Urinary bladder (tissue), 4 donors: ENCODE results near the gene TEPSIN. TPM values are rescaled to one million over a fixed set of nuclear protein-coding genes. Genes with fewer than 3 reads are reported as not detected.
A peak's percentile ranks its signal among the peaks of the same experiment; 100 is the strongest.

Experiments used
- DNase-seq: peaks from one replicate; pipeline ENCODE4 v3.0.0-alpha.2; 2015; ENCODE audit errors: extremely low spot score
- H3K27ac ChIP-seq: one replicate; pipeline ENCODE4 v1.5.1; 2013; ENCODE audit warnings: low read depth, mild to moderate bottlenecking, moderate library complexity
- H3K36me3 ChIP-seq: one replicate; pipeline ENCODE4 v1.6.1; 2013; ENCODE audit warnings: mild to moderate bottlenecking, moderate library complexity; ENCODE audit not compliant: insufficient read depth
- H3K4me1 ChIP-seq: one replicate; pipeline ENCODE4 v1.6.1; 2013; ENCODE audit warnings: mild to moderate bottlenecking, moderate library complexity; ENCODE audit not compliant: insufficient read depth
- H3K4me3 ChIP-seq: one replicate; pipeline ENCODE4 v1.5.1; 2013; ENCODE audit warnings: low read depth, low read length
- WGBS: extraction: QIAGEN DNeasy Blood & Tissue Kit; methylation state at CpG from one replicate; pipeline ENCODE4 v1.1.7; 2013; 5-methylcytosine and 5-hydroxymethylcytosine counted together
- polyA plus RNA-seq: library from polyadenylated mRNA; stranded (reverse); fragments of 200-250 nt; gene quantifications from one replicate; pipeline ENCODE4 v1.2.3, GENCODE V29; 2013
- total RNA-seq: library from RNA; depleted of rRNA; stranded (reverse); fragments of >200 nt; gene quantifications from one replicate; pipeline ENCODE4 v1.2.3, GENCODE V29; 2014
- donor health status: healthy with polysubstance abuse.
- donor health status: healthy.

TEPSIN gene
- total and polyA plus RNA-seq, 2 donors: 12.3 to 36.6 TPM

DNA sequence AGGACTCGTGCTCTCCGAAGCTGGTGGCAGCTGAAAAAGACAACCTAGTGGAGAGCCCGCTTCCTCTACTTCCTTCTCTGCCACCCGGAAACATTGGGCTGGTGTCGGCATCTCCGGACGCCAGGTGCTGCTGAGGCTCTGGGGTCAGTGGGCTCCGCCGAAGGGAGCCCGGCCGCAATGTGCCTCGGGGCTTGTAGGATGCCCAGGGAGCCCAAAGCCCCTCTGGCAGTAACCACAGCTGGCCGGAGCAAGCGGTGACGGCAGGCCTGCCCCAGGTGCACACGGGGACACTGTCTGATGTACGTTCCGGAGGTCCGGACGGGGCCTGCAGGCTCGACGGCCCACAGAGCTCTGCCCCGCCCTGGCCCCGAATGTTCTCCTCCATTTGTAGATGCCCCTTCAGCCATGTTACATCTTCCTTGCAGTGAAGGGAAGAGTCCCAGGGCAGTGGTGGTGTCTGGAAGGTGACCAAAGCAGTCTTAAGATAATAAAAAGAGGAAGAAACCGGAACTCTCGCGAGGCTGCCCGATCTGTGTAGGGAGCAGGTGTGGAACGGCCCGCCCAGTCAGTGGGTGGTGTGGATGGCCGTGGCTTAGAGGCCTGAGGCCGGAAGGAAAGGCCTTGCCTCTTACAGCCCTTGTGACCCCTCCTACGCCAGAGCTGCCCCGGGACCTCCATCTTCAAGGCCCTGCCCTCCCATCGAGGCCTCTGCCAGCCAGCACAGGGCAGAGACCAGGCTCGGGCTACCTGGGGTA, 22.9 kb upstream of the TEPSIN start:
- DNase-seq: no peak
- WGBS: 90% methylated on average over 36 of the region's 36 CpGs
- no peak overlapping the region for H3K4me3 ChIP-seq
- H3K27ac ChIP-seq: no peak overlapping the region
- H3K36me3 ChIP-seq: peaks cover 11% of the 10 kb centered on the region
- no peaks in the 10 kb centered on the region for H3K4me1 ChIP-seq

DNA sequence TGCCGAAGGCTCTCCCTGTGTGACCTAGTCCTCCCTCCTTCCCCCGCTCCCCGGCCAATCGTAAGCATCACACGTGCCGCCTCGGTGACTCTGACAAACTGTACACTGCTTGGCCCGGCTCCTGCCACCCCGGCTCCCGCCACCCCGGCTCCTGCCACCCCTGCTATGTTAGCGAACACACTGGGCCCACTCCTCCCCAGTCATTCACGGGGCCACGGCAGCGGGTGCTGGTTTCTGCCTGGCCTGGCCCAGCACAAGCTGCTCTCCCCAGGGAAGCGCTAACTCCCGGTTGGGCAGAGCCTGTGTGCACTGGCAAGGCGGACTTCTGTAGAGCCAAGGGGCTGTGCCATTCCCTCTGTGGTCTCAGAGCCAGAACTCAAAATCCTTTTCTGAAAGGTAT, 22.2 kb upstream of the TEPSIN start:
- Histone ChIP-seq H3K4me3 (no peak overlapping the region), H3K36me3 (peaks cover 11% of the 10 kb centered on the region), H3K27ac (no peak overlapping the region), H3K4me1 (no peaks in the 10 kb centered on the region)
- 95% methylated on average over 18 of the region's 18 CpGs for WGBS
- DNase-seq: no peak

DNA sequence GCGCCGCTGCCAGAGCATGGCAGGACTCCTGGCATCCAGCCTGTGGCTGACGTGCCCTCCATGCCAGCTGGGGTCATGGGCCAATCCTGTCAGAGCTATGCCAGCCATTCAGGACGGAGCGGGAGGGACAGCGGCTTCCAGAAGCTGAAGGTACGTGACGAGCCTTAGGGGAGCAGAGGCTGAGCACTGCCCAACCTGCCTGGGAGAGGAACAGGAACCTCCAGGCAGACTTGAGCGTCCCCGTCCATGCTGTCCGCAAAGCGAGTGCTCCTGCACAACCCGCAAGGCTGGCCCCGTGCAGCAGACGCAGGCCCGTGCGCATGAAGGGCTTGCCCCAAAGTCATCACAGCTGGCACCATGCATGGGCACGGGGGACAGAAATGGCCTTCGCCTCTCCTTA, 21.8 kb upstream of the TEPSIN start:
- 91% methylated on average over 19 of the region's 19 CpGs for WGBS
- DNase-seq: no peak
- H3K36me3 ChIP-seq: peaks cover 10% of the 10 kb centered on the region
- no peak overlapping the region for H3K4me3 ChIP-seq
- H3K27ac ChIP-seq: no peak overlapping the region
- no peaks in the 10 kb centered on the region for H3K4me1 ChIP-seq

DNA sequence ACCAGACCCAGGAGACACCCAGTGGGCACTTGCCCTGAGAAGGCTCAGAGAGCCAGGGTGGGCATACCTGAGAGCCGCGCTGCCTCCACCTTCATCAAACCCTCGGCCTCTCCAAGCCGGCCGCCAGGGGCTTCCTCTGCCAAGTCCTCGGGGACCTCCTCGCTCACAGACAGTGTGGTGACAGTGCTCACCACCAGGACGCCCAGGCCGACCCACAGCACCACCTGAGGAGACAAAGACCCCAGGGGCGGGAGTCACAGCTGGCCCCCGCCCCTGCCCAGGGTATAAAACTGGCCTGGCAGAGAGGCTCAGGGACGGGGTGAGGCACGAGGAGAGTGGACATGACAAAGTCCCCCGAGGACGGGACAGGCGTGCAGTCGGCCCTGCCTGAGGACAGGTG, 21.3 kb upstream of the TEPSIN start:
- Histone ChIP-seq H3K36me3 (peaks cover 9% of the 10 kb centered on the region), H3K4me1 (no peaks in the 10 kb centered on the region), H3K4me3 (no peak overlapping the region), H3K27ac (no peak overlapping the region)
- DNase-seq: no peak
- WGBS: 95% methylated on average over 17 of the region's 17 CpGs

DNA sequence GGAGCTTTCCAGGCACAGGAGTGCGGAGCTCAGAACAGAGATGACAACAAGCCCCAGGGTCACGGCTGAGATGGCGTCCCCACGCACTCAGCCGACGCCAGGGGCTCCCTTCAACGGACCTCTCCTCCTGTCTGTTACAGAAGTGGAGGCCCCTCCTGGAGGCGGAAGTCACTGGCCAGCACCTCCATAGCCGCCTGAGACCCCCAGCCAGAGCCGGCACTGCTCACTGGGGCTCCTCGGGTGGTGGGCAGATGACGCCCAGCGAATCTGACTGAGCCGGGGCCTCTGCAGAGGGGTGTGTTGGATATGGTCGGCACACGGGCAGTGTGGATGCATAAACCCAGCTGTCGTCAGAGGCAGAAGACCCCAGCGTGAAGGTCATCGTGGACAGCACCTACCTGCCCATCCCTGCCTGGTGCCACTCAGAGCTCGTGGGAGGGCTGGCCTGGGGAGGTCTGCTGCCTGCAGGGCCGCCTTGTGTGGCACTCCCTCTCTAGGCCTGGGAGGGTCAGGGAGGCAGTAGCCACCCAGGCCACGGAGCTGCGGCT, 20.3 kb upstream of the TEPSIN start:
- Histone ChIP-seq H3K4me1 (no peaks in the 10 kb centered on the region), H3K36me3 (peaks cover 9% of the 10 kb centered on the region), H3K4me3 (no peak overlapping the region), H3K27ac (no peak overlapping the region)
- no peak for DNase-seq
- 91% methylated on average over 23 of the region's 23 CpGs for WGBS

DNA sequence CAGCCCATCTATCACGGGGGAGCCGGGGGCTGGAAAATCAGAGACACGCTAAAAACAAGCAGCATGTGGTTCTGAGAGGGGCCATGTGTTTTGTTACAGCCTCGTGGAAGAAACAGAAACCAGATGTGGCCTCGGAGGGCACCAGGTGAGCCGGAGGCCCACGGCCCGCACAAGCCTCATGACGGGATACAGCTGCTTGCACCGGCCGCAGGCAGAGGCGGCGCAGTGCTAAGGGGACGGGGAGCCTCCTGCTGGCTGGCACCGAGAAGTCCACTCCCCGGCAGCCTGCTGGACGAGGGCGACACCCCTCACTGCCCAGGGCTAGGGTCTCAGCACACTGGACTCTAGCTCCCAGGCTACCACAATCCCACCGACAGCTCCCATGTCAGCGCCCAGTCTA, 19.4 kb upstream of the TEPSIN start:
- H3K36me3 ChIP-seq: peaks cover 4% of the 10 kb centered on the region
- no peak overlapping the region for H3K4me3 ChIP-seq
- WGBS: 81% methylated on average over 20 of the region's 20 CpGs
- H3K4me1 ChIP-seq: no peaks in the 10 kb centered on the region
- no peak overlapping the region for H3K27ac ChIP-seq
- DNase-seq: no peak

DNA sequence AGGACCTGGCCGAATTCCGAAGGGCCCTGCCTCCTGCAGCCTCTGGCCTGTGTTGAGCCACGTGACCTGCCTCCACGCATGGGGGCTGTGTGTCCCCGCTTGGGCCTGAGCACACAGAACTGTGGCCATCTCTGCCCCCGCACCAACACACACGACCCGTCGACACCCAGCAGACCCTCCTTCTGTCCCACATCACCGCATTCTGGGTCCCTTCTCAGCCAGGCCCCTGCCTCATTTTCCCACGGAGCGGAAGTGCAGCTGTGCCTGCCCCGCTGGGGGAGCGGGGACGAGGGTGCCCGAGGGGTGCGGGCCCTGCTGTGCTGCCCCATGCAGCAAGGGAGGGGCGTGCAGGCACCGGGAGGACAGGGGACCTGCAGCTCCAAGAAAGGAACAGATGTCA, 18.7 kb upstream of the TEPSIN start:
- peaks cover 4% of the 10 kb centered on the region for H3K36me3 ChIP-seq
- WGBS: 93% methylated on average over 19 of the region's 19 CpGs
- no peaks in the 10 kb centered on the region for H3K4me1 ChIP-seq
- H3K27ac ChIP-seq: no peak overlapping the region
- DNase-seq: no peak
- H3K4me3 ChIP-seq: no peak overlapping the region

DNA sequence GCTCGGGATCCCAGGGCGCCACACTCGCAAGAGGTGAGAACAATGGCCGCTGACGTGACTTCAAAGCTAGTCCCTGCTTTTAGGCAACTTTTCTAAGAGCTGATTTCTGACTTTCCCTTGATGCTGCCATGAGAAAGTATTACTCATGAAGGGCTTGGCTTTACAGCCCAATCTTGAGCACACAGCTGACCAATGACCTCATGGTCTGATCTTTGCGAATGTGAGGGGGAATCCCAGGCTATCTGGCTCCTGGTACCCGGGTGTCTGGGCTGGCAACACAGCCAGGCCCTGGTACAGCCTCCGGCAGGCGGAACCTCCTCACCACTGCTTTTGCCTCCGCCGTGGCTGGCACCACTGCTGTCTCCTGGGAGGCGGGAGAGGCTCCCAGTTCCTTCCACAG, 17.8 kb upstream of the TEPSIN start:
- Histone ChIP-seq H3K36me3 (peaks cover 2% of the 10 kb centered on the region), H3K4me1 (no peaks in the 10 kb centered on the region), H3K4me3 (no peak overlapping the region), H3K27ac (no peak overlapping the region)
- 86% methylated on average over 12 of the region's 12 CpGs for WGBS
- DNase-seq: no peak

DNA sequence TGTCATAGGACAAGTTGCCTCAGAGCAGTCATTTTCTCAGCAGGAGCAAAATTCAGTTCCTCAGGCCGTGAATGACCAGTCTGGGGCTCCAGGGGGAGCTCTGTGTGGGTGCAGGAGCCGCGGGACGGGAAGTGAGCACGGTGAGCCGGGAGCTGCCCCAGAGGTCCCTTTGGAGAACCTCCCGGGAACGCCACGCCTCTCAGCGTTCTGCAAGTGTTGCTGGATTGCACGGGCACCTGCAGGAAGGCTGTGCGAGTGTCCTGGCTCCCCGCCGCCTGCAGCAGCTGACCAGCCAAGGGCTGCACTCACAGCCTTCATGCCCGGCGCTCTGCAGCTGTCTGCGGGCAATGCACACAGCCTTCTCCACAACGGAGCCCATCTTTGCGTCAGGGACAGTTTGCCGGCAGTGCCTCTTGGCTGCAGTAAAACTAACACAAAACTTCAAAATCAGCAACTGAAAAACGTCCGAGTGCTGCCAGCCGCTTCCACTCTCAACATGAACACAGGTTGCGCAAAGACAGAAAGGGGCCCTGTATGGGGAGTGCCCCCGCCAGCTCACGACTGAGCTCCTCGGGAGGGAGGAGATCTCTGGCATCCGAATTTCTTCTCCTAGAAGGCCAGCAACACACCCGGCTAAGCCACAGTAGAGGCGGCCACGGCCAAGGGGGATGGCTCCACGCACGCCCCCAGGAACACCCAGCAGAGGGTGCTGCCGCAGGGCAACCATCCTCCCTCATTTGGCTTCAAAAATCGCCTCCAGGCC, 16.3 kb upstream of the TEPSIN start:
- Histone ChIP-seq H3K27ac (no peak overlapping the region), H3K4me1 (no peaks in the 10 kb centered on the region), H3K4me3 (no peak overlapping the region), H3K36me3 (peaks cover 2% of the 10 kb centered on the region)
- WGBS: 23% methylated on average over 35 of the region's 35 CpGs
- peak; percentile 59 for DNase-seq

DNA sequence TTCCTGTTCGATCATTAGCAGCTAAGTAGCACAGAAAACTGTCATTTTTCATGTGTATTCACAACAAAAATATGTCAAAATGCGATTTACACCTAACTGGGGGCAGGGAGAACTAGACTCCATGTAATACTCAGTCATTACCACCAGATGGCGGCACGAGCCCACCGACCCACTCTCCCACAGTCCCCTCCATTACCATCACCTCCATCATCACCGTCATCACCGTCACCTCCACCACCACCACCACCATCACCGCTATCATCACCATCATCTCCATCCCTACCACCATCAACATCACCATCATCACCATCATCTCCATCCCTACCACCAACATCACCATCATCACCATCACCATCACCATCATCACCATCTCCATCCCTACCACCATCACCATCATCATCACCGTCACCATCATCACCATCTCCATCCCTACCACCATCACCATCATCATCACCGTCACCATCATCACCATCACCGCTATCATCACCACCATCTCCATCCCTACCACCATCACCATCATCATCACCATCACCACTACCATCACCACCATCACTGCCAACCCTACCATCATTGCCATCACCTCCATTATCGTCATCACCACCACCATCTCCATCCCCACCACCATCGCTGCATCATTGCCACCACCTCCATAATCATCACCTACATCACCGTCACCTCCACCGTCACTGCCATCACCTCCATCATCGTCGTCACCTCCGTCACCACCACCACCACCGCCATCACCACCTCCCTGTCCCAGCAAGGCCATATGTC, 14.7 kb upstream of the TEPSIN start:
- H3K36me3 ChIP-seq: peaks cover 2% of the 10 kb centered on the region
- H3K27ac ChIP-seq: no peak overlapping the region
- 63% methylated on average over 19 of the region's 19 CpGs for WGBS
- H3K4me3 ChIP-seq: no peak overlapping the region
- no peaks in the 10 kb centered on the region for H3K4me1 ChIP-seq
- no peak for DNase-seq

DNA sequence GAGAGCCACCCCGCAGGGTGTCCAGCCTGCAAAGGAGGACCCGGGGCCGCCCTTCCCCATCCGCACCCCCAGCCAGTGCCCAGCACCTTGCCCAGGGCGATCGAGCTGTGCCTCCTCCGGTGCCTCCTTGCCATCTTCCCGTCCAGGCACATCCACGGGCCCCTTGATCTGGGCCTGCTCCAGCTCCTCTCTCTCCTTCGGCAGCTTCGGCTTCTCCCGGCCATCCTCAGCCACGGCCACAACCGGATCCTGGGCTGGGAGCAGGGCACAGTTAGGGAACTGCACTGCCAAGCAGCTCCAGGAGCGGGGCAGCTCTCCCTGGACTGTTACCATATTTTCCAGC, 14.1 kb upstream of the TEPSIN start:
- H3K4me1 ChIP-seq: no peaks in the 10 kb centered on the region
- WGBS: 85% methylated on average over 15 of the region's 15 CpGs
- peaks cover 2% of the 10 kb centered on the region for H3K36me3 ChIP-seq
- no peak overlapping the region for H3K4me3 ChIP-seq
- DNase-seq: no peak
- no peak overlapping the region for H3K27ac ChIP-seq

DNA sequence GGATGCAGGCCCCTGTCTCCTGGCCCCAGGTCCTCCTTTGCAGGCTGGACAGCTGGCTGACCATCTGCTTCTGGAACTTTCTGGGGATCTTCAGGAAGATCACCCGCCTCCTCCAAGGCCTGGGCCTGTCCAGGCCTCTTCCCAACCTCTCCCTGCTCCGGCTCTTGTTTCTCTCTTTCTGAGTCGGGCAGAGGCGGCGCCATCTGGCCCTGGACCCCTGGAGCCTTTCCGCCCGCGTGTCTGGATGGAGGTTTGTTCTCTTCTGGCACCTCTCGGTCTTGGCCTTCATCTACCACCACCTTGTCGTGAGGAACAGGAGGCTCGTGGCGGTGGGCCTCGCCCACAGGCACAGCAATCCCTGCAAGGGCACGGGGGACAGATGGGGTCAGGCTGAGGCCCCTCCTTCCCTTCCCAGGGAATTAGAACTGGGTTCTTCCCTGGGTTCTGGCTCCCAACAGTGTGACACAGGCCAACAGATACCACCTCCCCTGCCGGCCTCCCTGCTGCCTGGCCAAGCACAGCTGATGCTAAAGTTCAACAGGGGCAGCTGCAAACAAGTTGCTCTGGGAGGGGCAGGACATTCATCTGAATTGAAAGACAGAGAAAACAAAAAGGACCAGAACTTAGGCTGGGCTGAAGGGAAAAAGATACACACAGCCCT, 13.6 kb upstream of the TEPSIN start:
- no peak overlapping the region for H3K27ac ChIP-seq
- WGBS: 89% methylated on average over 15 of the region's 15 CpGs
- no peak for DNase-seq
- no peaks in the 10 kb centered on the region for H3K4me1 ChIP-seq
- peaks cover 2% of the 10 kb centered on the region for H3K36me3 ChIP-seq
- no peak overlapping the region for H3K4me3 ChIP-seq

DNA sequence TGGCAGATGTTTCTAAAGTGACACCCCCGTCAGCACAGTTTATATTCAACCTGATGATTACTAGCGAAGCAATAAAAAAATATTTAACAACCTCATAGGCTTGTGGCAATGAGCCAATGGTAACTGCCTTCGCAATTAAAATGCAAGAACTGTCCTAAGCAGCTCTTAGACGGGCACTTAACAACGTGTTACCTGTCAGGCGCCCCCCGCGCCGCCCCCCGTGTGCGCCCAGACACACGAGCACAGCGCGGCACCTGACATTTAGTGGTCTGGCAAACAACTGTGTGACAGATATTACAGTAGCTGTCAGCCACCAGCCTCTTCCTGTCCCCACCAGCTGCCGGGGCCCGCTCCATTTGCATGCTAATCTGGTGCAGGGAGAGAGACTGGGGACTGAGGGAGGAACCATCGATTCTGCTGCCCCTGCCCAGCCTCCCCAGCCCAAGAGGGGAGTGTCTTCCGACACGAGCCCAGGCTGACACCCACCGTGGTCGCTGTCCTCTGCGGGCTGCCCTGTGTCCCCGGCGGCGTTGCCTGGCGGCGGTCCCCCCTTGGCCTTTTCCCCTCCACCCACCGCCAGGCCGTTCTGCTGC, 12.9 kb upstream of the TEPSIN start:
- no peak overlapping the region for H3K27ac ChIP-seq
- 85% methylated on average over 29 of the region's 29 CpGs for WGBS
- H3K4me3 ChIP-seq: no peak overlapping the region
- no peak for DNase-seq
- peaks cover 2% of the 10 kb centered on the region for H3K36me3 ChIP-seq
- no peaks in the 10 kb centered on the region for H3K4me1 ChIP-seq
